OCI-LY7 (cell line): ENCODE data around the gene KCNJ5.

Source experiments
- EZH2phosphoT487 ChIP-seq: fragments of 200-600 bp; sonication (generic); IDR thresholded peaks from 2 replicates; pipeline ENCODE4 v1.6.1; 2018; ENCODE audit warnings: low read depth, borderline replicate concordance, mild to moderate bottlenecking, mixed run types, antibody characterized with exemption, low read length, moderate library complexity, mixed read lengths
- TF ChIP-seq, protein P1 (sequence below): fragments of 200-600 bp; sonication (generic); conservative IDR thresholded peaks from 2 replicates; pipeline ENCODE4 v1.5.1; 2014; ENCODE audit warnings: mild to moderate bottlenecking, antibody characterized with exemption, low read length, moderate library complexity, mixed read lengths

DNA sequence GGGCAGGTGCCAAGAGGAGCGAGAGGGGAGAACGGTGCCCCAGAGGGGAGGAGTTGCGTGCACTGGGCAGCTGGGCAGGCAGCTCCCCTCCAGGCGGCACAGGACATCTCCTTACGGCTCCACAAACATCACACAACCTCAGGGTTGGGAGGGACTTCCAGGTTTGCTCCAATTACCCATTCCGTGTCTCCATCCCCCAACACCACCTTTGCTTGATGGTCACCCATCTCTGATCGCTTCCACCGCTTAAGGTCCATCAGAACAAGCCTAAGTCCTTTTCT is 66.0 kb downstream of the KCNJ5 start:
- TF ChIP-seq, protein P1, sequence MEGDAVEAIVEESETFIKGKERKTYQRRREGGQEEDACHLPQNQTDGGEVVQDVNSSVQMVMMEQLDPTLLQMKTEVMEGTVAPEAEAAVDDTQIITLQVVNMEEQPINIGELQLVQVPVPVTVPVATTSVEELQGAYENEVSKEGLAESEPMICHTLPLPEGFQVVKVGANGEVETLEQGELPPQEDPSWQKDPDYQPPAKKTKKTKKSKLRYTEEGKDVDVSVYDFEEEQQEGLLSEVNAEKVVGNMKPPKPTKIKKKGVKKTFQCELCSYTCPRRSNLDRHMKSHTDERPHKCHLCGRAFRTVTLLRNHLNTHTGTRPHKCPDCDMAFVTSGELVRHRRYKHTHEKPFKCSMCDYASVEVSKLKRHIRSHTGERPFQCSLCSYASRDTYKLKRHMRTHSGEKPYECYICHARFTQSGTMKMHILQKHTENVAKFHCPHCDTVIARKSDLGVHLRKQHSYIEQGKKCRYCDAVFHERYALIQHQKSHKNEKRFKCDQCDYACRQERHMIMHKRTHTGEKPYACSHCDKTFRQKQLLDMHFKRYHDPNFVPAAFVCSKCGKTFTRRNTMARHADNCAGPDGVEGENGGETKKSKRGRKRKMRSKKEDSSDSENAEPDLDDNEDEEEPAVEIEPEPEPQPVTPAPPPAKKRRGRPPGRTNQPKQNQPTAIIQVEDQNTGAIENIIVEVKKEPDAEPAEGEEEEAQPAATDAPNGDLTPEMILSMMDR: no peak
- TF ChIP-seq EZH2phosphoT487: no peak
